CD4-positive, alpha-beta T cell treated with Interleukin-12 subunit alpha and Interleukin-12 subunit beta, for 1 hour (primary cell): ENCODE data around the gene HTR2B.
"Not testable (repeated sequence)": the region's sequence is repeated elsewhere in the genome, so short reads cannot be mapped to it uniquely, and the experiment has no call there.

ENCODE experiments used
- DNase-seq: peaks from one replicate; pipeline ENCODE4 v3.0.0-alpha.2; 2020

Gene HTR2B

GRCh38 chr2:231124838-231125568 lies at the start of gene HTR2B:
HTR2B (minus strand) TSS chr2:231125042; CDS start chr2:231123764, 1,278 bp downstream.
- no peak for DNase-seq

- DNase-seq = no peak
Observed at GRCh38 chr2:231174211-231174651, 49.4 kb upstream of the HTR2B start.

- DNase-seq = no peak
Observed at GRCh38 chr2:231172025-231172424, 47.2 kb upstream of the HTR2B start.

- DNase-seq = no peak
Observed at GRCh38 chr2:231170055-231170454, 45.2 kb upstream of the HTR2B start.

- DNase-seq = no peak
Observed at GRCh38 chr2:231169488-231169887, 44.6 kb upstream of the HTR2B start.

- DNase-seq = no peak
Observed at GRCh38 chr2:231168460-231169139, 43.8 kb upstream of the HTR2B start.

GRCh38 chr2:231167745-231168459 lies 43.1 kb upstream of the HTR2B start:
- no peak for DNase-seq

- no peak for DNase-seq
Observed at GRCh38 chr2:231163414-231164095, 38.7 kb upstream of the HTR2B start.

- DNase-seq = no peak
Observed at GRCh38 chr2:231163011-231163410, 38.2 kb upstream of the HTR2B start.

- DNase-seq = no peak
Observed at GRCh38 chr2:231161877-231162329, 37.1 kb upstream of the HTR2B start.

GRCh38 chr2:231161252-231161839 lies 36.5 kb upstream of the HTR2B start:
- no peak for DNase-seq

GRCh38 chr2:231160701-231161100 lies 35.9 kb upstream of the HTR2B start:
- no peak for DNase-seq

GRCh38 chr2:231159306-231159705 lies 34.5 kb upstream of the HTR2B start:
- DNase-seq = no peak

- no peak for DNase-seq
Observed at GRCh38 chr2:231152800-231153557, 28.1 kb upstream of the HTR2B start.

- no peak for DNase-seq
Observed at GRCh38 chr2:231146665-231147064, 21.8 kb upstream of the HTR2B start.

- DNase-seq = no peak
Observed at GRCh38 chr2:231144896-231145295, 20.1 kb upstream of the HTR2B start.

- DNase-seq = not testable (repeated sequence)
Observed at GRCh38 chr2:231140808-231141207, 16.0 kb upstream of the HTR2B start.

GRCh38 chr2:231139796-231140195 lies 15.0 kb upstream of the HTR2B start:
- DNase-seq = no peak

- DNase-seq = no peak
Observed at GRCh38 chr2:231138699-231139098, 13.9 kb upstream of the HTR2B start.

GRCh38 chr2:231134910-231135655 lies 10.2 kb upstream of the HTR2B start:
- no peak for DNase-seq
